OCI-LY1 (cell line): Measurements from ENCODE around the gene TPSAB1.

Experiments
- H2AFZ ChIP-seq: fragments of 200-600 bp; sonication (generic), shearing (Covaris generic); 2 replicates; pipeline ENCODE4 v1.6.0; 2014; ENCODE audit warnings: antibody characterized with exemption, mild to moderate bottlenecking, low read length
- H3F3A ChIP-seq: fragments of 200-600 bp; sonication (generic), shearing (Covaris generic); 2 replicates; pipeline ENCODE4 v1.6.0; 2014; ENCODE audit warnings: mild to moderate bottlenecking, antibody characterized with exemption, low read length, moderate library complexity; ENCODE audit not compliant: insufficient read depth
- H3K27ac ChIP-seq: fragments of 200-600 bp; sonication (generic); 2 replicates; pipeline ENCODE4 v1.5.1; 2014; ENCODE audit warnings: low read length, mixed run types, mild to moderate bottlenecking, low read depth; ENCODE audit not compliant: poor library complexity, severe bottlenecking
- H3K27me3 ChIP-seq: fragments of 200-600 bp; sonication (generic); 2 replicates; pipeline ENCODE4 v1.6.0; 2014; ENCODE audit warnings: antibody characterized with exemption, mild to moderate bottlenecking, low read length, moderate library complexity; ENCODE audit not compliant: insufficient read depth
- H3K36me3 ChIP-seq: fragments of 200-600 bp; sonication (generic); 2 replicates; pipeline ENCODE4 v1.6.1; 2014; ENCODE audit warnings: mild to moderate bottlenecking, antibody characterized with exemption, low read length, moderate library complexity, mixed read lengths; ENCODE audit not compliant: insufficient read depth
- H3K4me1 ChIP-seq: fragments of 200-600 bp; sonication (generic); 2 replicates; pipeline ENCODE4 v1.5.1; 2014; ENCODE audit warnings: mild to moderate bottlenecking, low read length, moderate library complexity; ENCODE audit not compliant: insufficient read depth, severe bottlenecking
- H3K4me2 ChIP-seq: fragments of 200-600 bp; sonication (generic), shearing (Covaris generic); 2 replicates; pipeline ENCODE4 v1.6.1; 2014; ENCODE audit warnings: low read length
- H3K4me3 ChIP-seq: fragments of 200-600 bp; sonication (generic); 2 replicates; pipeline ENCODE4 v1.5.1; 2014; ENCODE audit warnings: low read length, low read depth, mild to moderate bottlenecking, mixed read lengths; ENCODE audit not compliant: poor library complexity, severe bottlenecking
- H3K79me2 ChIP-seq: fragments of 200-600 bp; shearing (Covaris generic); 2 replicates; pipeline ENCODE4 v1.6.1; 2016; ENCODE audit warnings: mixed run types, low read length, mixed read lengths; ENCODE audit not compliant: insufficient read depth
- H3K9ac ChIP-seq: fragments of 200-600 bp; sonication (generic), shearing (Covaris generic); 2 replicates; pipeline ENCODE4 v1.6.1; 2014; ENCODE audit warnings: mild to moderate bottlenecking, low read length, mixed read lengths
- H3K9me2 ChIP-seq: fragments of 200-600 bp; sonication (generic), shearing (Covaris generic); 2 replicates; pipeline ENCODE4 v1.6.1; 2014; ENCODE audit warnings: low read depth, mild to moderate bottlenecking, low read length, mixed read lengths
- H3K9me3 ChIP-seq: fragments of 200-600 bp; shearing (Covaris generic); 2 replicates; pipeline ENCODE4 v1.6.1; 2014; ENCODE audit warnings: low read length, mixed read lengths
- H4K20me1 ChIP-seq: fragments of 200-600 bp; sonication (generic), shearing (Covaris generic); 2 replicates; pipeline ENCODE4 v1.6.0; 2016; ENCODE audit warnings: mild to moderate bottlenecking, low read length; ENCODE audit not compliant: insufficient read depth
- CTCF ChIP-seq: fragments of 200-600 bp; sonication (generic), shearing (Covaris generic); IDR thresholded peaks from 2 replicates; pipeline ENCODE4 v1.5.1; 2017; ENCODE audit warnings: mild to moderate bottlenecking, antibody characterized with exemption, low read length, moderate library complexity, mixed read lengths
- EZH2 ChIP-seq: fragments of 200-600 bp; sonication (generic), shearing (Covaris generic); IDR thresholded peaks from 2 replicates; pipeline ENCODE4 v1.8.0; 2017; ENCODE audit warnings: borderline replicate concordance, mixed run types, mild to moderate bottlenecking, antibody characterized with exemption, low read length, moderate library complexity, mixed read lengths

TPSAB1 gene

GRCh38 chr16:1220098-1220728 is 20.3 kb upstream of the TPSAB1 start:
- no peaks in the 10 kb centered on the region for H3K4me1 ChIP-seq
- TF ChIP-seq CTCF (no peak), EZH2 (no peak)
- no peaks in the 10 kb centered on the region for H3K9me3 ChIP-seq
- H3K4me3 ChIP-seq: no peak overlapping the region
- no peaks in the 10 kb centered on the region for H3K79me2 ChIP-seq
- H2AFZ ChIP-seq: no peak overlapping the region
- H3F3A ChIP-seq: no peaks in the 10 kb centered on the region
- no peak overlapping the region for H3K4me2 ChIP-seq
- H3K27ac ChIP-seq: no peak overlapping the region
- no peaks in the 10 kb centered on the region for H3K36me3 ChIP-seq
- H4K20me1 ChIP-seq: no peaks in the 10 kb centered on the region
- H3K9me2 ChIP-seq: no peaks in the 10 kb centered on the region
- H3K27me3 ChIP-seq: 0 out of 2 replicates have a peak, but pooled peaks cover 3% of the 10 kb centered on the region
- H3K9ac ChIP-seq: no peak overlapping the region

- Histone ChIP-seq H3K9ac (no peak overlapping the region), H3K36me3 (no peaks in the 10 kb centered on the region), H4K20me1 (no peaks in the 10 kb centered on the region), H3K27ac (no peak overlapping the region), H3K79me2 (no peaks in the 10 kb centered on the region), H3K4me2 (no peak overlapping the region), H3K9me2 (no peaks in the 10 kb centered on the region), H3K9me3 (no peaks in the 10 kb centered on the region), H3K27me3 (0 out of 2 replicates have a peak, but pooled peaks cover 3% of the 10 kb centered on the region), H3K4me3 (no peak overlapping the region), H3K4me1 (no peaks in the 10 kb centered on the region), H3F3A (no peaks in the 10 kb centered on the region), H2AFZ (no peak overlapping the region)
- no peak for TF ChIP-seq EZH2
- no peak for TF ChIP-seq CTCF
Observed at GRCh38 chr16:1220841-1221627, 19.5 kb upstream of the TPSAB1 start.

GRCh38 chr16:1221628-1222552 is 18.6 kb upstream of the TPSAB1 start:
- Histone ChIP-seq H3K4me2 (no peak overlapping the region), H3K9ac (no peak overlapping the region), H4K20me1 (no peaks in the 10 kb centered on the region), H3K4me3 (no peak overlapping the region), H3K79me2 (no peaks in the 10 kb centered on the region), H2AFZ (no peak overlapping the region), H3K27ac (no peak overlapping the region), H3K27me3 (0 out of 2 replicates have a peak, but pooled peaks cover 3% of the 10 kb centered on the region), H3K9me2 (no peaks in the 10 kb centered on the region), H3K4me1 (no peaks in the 10 kb centered on the region), H3K9me3 (no peaks in the 10 kb centered on the region), H3K36me3 (no peaks in the 10 kb centered on the region), H3F3A (no peaks in the 10 kb centered on the region)
- TF ChIP-seq CTCF: no peak
- TF ChIP-seq EZH2: no peak
